GM23248 (cell line): ENCODE measurements around the gene LGR6.

Experiments
- EZH2 ChIP-seq: fragments of 200-600 bp; sonication (generic); IDR thresholded peaks from 2 replicates; pipeline ENCODE4 v1.6.1; 2018; ENCODE audit warnings: antibody characterized with exemption, mild to moderate bottlenecking; ENCODE audit not compliant: insufficient read depth, poor library complexity, severe bottlenecking
- EZH2phosphoT487 ChIP-seq: fragments of 200-600 bp; sonication (generic); IDR thresholded peaks from 2 replicates; pipeline ENCODE4 v1.6.1; 2018; ENCODE audit warnings: antibody characterized with exemption, moderate library complexity, mild to moderate bottlenecking, low read depth; ENCODE audit not compliant: insufficient read depth

DNA sequence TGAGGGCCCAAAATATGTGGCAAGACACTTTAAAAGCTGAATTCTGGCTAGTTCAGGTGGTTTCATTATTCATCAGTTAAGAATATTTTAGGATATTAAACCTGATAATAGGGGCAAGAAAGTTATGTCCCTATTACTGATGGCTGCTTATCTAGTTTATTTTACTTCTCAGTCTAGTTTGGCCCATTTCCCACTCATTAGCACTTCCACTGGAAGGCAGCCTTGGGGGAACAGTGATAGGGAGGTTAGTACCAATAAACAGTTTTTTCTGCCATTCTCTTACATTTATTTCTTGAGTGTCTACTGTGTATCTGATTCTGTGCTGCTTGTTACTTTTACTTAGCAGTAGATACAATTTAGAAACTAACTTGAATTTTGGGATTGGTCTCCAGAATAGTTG, 163.9 kb downstream of the LGR6 start:
- TF ChIP-seq EZH2phosphoT487, result no peak
- no peak for TF ChIP-seq EZH2
